Middle frontal gyrus (tissue), 1 donor: Measurements from ENCODE around the gene CBARP.

Experiments
- DNase-seq: peaks from one replicate; pipeline ENCODE4 v3.0.0-alpha.2; 2015; ENCODE audit warnings: low spot score; ENCODE audit errors: extremely low spot score

Gene CBARP

GRCh38 chr19:1239796-1240737, 2.3 kb upstream of the CBARP start:
- DNase-seq, result peak; percentile 91

- DNase-seq, result no peak
Measured at GRCh38 chr19:1239420-1239795, 1.6 kb upstream of the CBARP start.

- DNase-seq, result no peak
Measured at GRCh38 chr19:1238369-1239303, 831 bp upstream of the CBARP start.

- no peak for DNase-seq
Measured at GRCh38 chr19:1237027-1237659, 662 bp downstream of the CBARP start.

GRCh38 chr19:1236576-1236975, 1.2 kb downstream of the CBARP start:
- no peak for DNase-seq

- no peak for DNase-seq
Measured at GRCh38 chr19:1235625-1236538, 1.9 kb downstream of the CBARP start.

GRCh38 chr19:1234955-1235380, 2.8 kb downstream of the CBARP start:
- DNase-seq, result no peak

GRCh38 chr19:1234051-1234954, 3.5 kb downstream of the CBARP start:
- no peak for DNase-seq

- no peak for DNase-seq
Measured at GRCh38 chr19:1233115-1233667, 4.6 kb downstream of the CBARP start.

GRCh38 chr19:1232652-1233072, 5.1 kb downstream of the CBARP start:
- DNase-seq, result no peak

- no peak for DNase-seq
Measured at GRCh38 chr19:1231729-1232637, 5.8 kb downstream of the CBARP start.

- no peak for DNase-seq
Measured at GRCh38 chr19:1230783-1231489, 6.9 kb downstream of the CBARP start.

GRCh38 chr19:1229924-1230782, 7.7 kb downstream of the CBARP start:
- no peak for DNase-seq

GRCh38 chr19:1229056-1229923, 8.5 kb downstream of the CBARP start:
- no peak for DNase-seq

- DNase-seq, result no peak
Measured at GRCh38 chr19:1228161-1228957, 9.4 kb downstream of the CBARP start.
